PC-3 (cell line): ENCODE measurements around the gene CBFA2T3.

Source experiments
- EZH2 ChIP-seq: fragments of 300-600 bp; sonication (generic); IDR thresholded peaks from one replicate; pipeline ENCODE4 v1.6.1; 2017; ENCODE audit warnings: antibody characterized with exemption, mild to moderate bottlenecking, low read length; ENCODE audit not compliant: unreplicated experiment
- TF ChIP-seq, protein P1 (sequence below): fragments of 300-600 bp; sonication (generic); conservative IDR thresholded peaks from 2 replicates; pipeline ENCODE4 v1.5.1; 2017; ENCODE audit warnings: antibody characterized with exemption, low read depth, mild to moderate bottlenecking, low read length

DNA sequence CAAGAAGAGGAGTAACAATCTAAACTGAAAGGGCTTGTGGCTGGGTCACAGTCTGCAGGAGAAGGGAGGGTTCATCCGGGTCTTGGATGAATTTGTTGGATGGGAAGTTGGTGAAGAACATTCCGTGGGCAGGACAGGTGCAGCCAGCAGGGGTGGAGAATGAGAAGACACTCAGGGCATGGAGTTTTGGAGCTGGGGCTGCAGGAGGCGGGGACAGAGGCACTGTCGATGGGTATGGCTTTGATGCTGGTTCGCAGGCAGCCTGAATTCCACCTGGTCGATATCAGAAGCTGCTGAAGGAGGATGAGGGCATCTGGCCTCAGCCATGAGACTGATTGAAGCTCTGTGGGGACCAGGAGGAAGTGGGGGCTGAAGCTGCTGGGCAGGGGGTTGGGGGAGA lies 36.1 kb upstream of the CBFA2T3 start:
- TF ChIP-seq, protein P1, sequence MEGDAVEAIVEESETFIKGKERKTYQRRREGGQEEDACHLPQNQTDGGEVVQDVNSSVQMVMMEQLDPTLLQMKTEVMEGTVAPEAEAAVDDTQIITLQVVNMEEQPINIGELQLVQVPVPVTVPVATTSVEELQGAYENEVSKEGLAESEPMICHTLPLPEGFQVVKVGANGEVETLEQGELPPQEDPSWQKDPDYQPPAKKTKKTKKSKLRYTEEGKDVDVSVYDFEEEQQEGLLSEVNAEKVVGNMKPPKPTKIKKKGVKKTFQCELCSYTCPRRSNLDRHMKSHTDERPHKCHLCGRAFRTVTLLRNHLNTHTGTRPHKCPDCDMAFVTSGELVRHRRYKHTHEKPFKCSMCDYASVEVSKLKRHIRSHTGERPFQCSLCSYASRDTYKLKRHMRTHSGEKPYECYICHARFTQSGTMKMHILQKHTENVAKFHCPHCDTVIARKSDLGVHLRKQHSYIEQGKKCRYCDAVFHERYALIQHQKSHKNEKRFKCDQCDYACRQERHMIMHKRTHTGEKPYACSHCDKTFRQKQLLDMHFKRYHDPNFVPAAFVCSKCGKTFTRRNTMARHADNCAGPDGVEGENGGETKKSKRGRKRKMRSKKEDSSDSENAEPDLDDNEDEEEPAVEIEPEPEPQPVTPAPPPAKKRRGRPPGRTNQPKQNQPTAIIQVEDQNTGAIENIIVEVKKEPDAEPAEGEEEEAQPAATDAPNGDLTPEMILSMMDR = no peak
- no peak for TF ChIP-seq EZH2
